H9 (cell line): ENCODE data around the gene CYP2C9. TPM values are rescaled to one million over a fixed set of nuclear protein-coding genes. Genes with fewer than 3 reads are reported as not detected.
"Not testable (repeated sequence)": the region's sequence is repeated elsewhere in the genome, so short reads cannot be mapped to it uniquely, and the experiment has no call there.

Experiments
- DNase-seq: peaks from one replicate; pipeline ENCODE4 v3.0.0-alpha.2; 2017
- H2AFZ ChIP-seq: one replicate; pipeline ENCODE4 v1.6.1; 2013; ENCODE audit warnings: mild to moderate bottlenecking, low read length, control low read depth, moderate library complexity
- H2AK5ac ChIP-seq: 2 replicates; pipeline ENCODE4 v1.6.1; 2013; ENCODE audit warnings: low read length, control low read depth, mixed read lengths; ENCODE audit not compliant: insufficient read length
- H2BK120ac ChIP-seq: one replicate; pipeline ENCODE4 v1.6.1; 2013; ENCODE audit warnings: low read depth, mild to moderate bottlenecking, low read length, control low read depth, inconsistent platforms; ENCODE audit not compliant: poor library complexity, severe bottlenecking
- H2BK12ac ChIP-seq: 2 replicates; pipeline ENCODE4 v1.6.1; 2013; ENCODE audit warnings: low read length, control low read depth, mixed read lengths, low read depth; ENCODE audit not compliant: insufficient read length
- H2BK15ac ChIP-seq: 2 replicates; pipeline ENCODE4 v1.6.1; 2013; ENCODE audit warnings: low read depth, low read length, control low read depth
- H2BK20ac ChIP-seq: one replicate; pipeline ENCODE4 v1.6.1; 2013; ENCODE audit warnings: low read depth, mild to moderate bottlenecking, low read length, control low read depth, inconsistent platforms; ENCODE audit not compliant: poor library complexity, severe bottlenecking
- H2BK5ac ChIP-seq: 2 replicates; pipeline ENCODE4 v1.6.1; 2013; ENCODE audit warnings: low read length, control low read depth, mixed read lengths; ENCODE audit not compliant: insufficient read length
- H3K14ac ChIP-seq: 2 replicates; pipeline ENCODE4 v1.6.1; 2013; ENCODE audit warnings: low read length, control low read depth; ENCODE audit not compliant: insufficient read depth
- H3K18ac ChIP-seq: 2 replicates; pipeline ENCODE4 v1.6.1; 2013; ENCODE audit warnings: low read depth, mild to moderate bottlenecking, mixed read lengths, low read length, control low read depth; ENCODE audit not compliant: insufficient read length
- H3K23ac ChIP-seq: 2 replicates; pipeline ENCODE4 v1.6.1; 2013; ENCODE audit warnings: low read length, control low read depth, mixed read lengths, low read depth; ENCODE audit not compliant: insufficient read length
- H3K23me2 ChIP-seq: 2 replicates; pipeline ENCODE4 v1.6.1; 2013; ENCODE audit warnings: low read depth, mild to moderate bottlenecking, mixed read lengths, low read length, control low read depth; ENCODE audit not compliant: insufficient read length, poor library complexity, severe bottlenecking
- H3K27ac ChIP-seq: 2 replicates; pipeline ENCODE4 v1.5.1; 2013; ENCODE audit warnings: low read length, control low read depth, mixed read lengths, low read depth; ENCODE audit not compliant: insufficient read length
- H3K27me3 ChIP-seq: 2 replicates; pipeline ENCODE4 v1.6.1; 2013; ENCODE audit warnings: low read length, control low read depth, inconsistent platforms; ENCODE audit not compliant: insufficient read depth
- H3K4ac ChIP-seq: 2 replicates; pipeline ENCODE4 v1.6.1; 2013; ENCODE audit warnings: low read depth, mild to moderate bottlenecking, control low read depth, inconsistent platforms, low read length, moderate library complexity
- H3K4me1 ChIP-seq: 2 replicates; pipeline ENCODE4 v1.6.1; 2013; ENCODE audit warnings: low read length, control low read depth, inconsistent platforms; ENCODE audit not compliant: insufficient read depth
- H3K4me2 ChIP-seq: 2 replicates; pipeline ENCODE4 v1.6.1; 2013; ENCODE audit warnings: low read length, control low read depth, mixed read lengths; ENCODE audit not compliant: insufficient read length, insufficient read depth
- H3K56ac ChIP-seq: 2 replicates; pipeline ENCODE4 v1.6.1; 2013; ENCODE audit warnings: low read depth, mild to moderate bottlenecking, mixed read lengths, low read length, control low read depth; ENCODE audit not compliant: insufficient read length
- H3K79me1 ChIP-seq: 2 replicates; pipeline ENCODE4 v1.6.1; 2013; ENCODE audit warnings: low read depth, mild to moderate bottlenecking, moderate library complexity, low read length, control low read depth, inconsistent platforms; ENCODE audit not compliant: insufficient read depth, poor library complexity, severe bottlenecking
- H3K79me2 ChIP-seq: 2 replicates; pipeline ENCODE4 v1.6.1; 2013; ENCODE audit warnings: low read length, control low read depth, inconsistent platforms; ENCODE audit not compliant: insufficient read depth
- H3K9ac ChIP-seq: 2 replicates; pipeline ENCODE4 v1.6.1; 2013; ENCODE audit warnings: low read length, control low read depth, mixed read lengths; ENCODE audit not compliant: insufficient read length; ENCODE audit errors: extremely low read depth
- H3K9me3 ChIP-seq: one replicate; pipeline ENCODE4 v1.6.1; 2013; ENCODE audit warnings: low read depth, low read length, inconsistent platforms; ENCODE audit not compliant: control insufficient read depth
- H3T11ph ChIP-seq: one replicate; pipeline ENCODE4 v1.6.1; 2013; ENCODE audit warnings: mild to moderate bottlenecking, low read length, control low read depth, inconsistent platforms
- H4K20me1 ChIP-seq: one replicate; pipeline ENCODE4 v1.6.1; 2013; ENCODE audit not compliant: control insufficient read depth, insufficient read length, insufficient read depth
- H4K5ac ChIP-seq: 2 replicates; pipeline ENCODE4 v1.6.1; 2013; ENCODE audit warnings: low read depth, mild to moderate bottlenecking, mixed read lengths, low read length, control low read depth; ENCODE audit not compliant: insufficient read length
- H4K8ac ChIP-seq: replicated peaks from 2 replicates; pipeline ENCODE4 v1.6.1; 2013; ENCODE audit warnings: low read length, control low read depth, mixed read lengths, low read depth; ENCODE audit not compliant: insufficient read length
- H4K91ac ChIP-seq: 2 replicates; pipeline ENCODE4 v1.6.1; 2013; ENCODE audit warnings: low read depth, mild to moderate bottlenecking, moderate library complexity, mixed read lengths, low read length, control low read depth; ENCODE audit not compliant: insufficient read length
- H3K27ac Mint-ChIP-seq, 3 experiments: 2 replicates in 2 of 3; 3 replicates in 1 of 3; pipeline ENCODE4 v1.8.0; 2020 to 2021; ENCODE audit warnings: mixed read lengths in 3 of 3, mild to moderate bottlenecking in 1 of 3, moderate library complexity in 1 of 3
- H3K27me3 Mint-ChIP-seq: 2 replicates; pipeline ENCODE4 v1.8.0; 2021; ENCODE audit warnings: low read depth, mild to moderate bottlenecking, moderate library complexity, mixed read lengths
- H3K36me3 Mint-ChIP-seq, 3 experiments: 2 replicates in 2 of 3; 3 replicates in 1 of 3; pipeline ENCODE4 v1.8.0; 2020 to 2021; ENCODE audit warnings: low read depth in 3 of 3, mixed read lengths in 3 of 3; ENCODE audit not compliant: insufficient read depth in 1 of 3
- H3K4me1 Mint-ChIP-seq, 2 experiments: 2 replicates each; pipeline ENCODE4 v1.8.0; 2020; ENCODE audit warnings: mixed read lengths in 2 of 2
- H3K4me3 Mint-ChIP-seq, 2 experiments: 2 replicates in 1 of 2; 3 replicates in 1 of 2; pipeline ENCODE4 v1.8.0; 2020 to 2021; ENCODE audit warnings: mild to moderate bottlenecking in 2 of 2, mixed read lengths in 2 of 2, moderate library complexity in 1 of 2
- H3K9me3 Mint-ChIP-seq, 2 experiments: 2 replicates in 1 of 2; 3 replicates in 1 of 2; pipeline ENCODE4 v1.8.0; 2020; ENCODE audit warnings: mild to moderate bottlenecking in 2 of 2, mixed read lengths in 2 of 2, moderate library complexity in 1 of 2
- WGBS: extraction: QIAGEN DNeasy Blood & Tissue Kit; methylation state at CpG from one replicate; pipeline ENCODE4 v1.1.7; 2013; ENCODE audit warnings: missing lambda C conversion rate, low lambda C conversion rate, mixed read lengths; ENCODE audit not compliant: insufficient read length; ENCODE audit errors: extremely low coverage; 5-methylcytosine and 5-hydroxymethylcytosine counted together
- total RNA-seq: library from RNA; stranded (reverse); gene quantifications from 2 replicates; pipeline ENCODE4 v1.2.1, GENCODE V29; 2021
- TF ChIP-seq, protein P1 (sequence below): fragments of 200-600 bp; sonication (generic); conservative IDR thresholded peaks from 3 replicates; pipeline ENCODE4 v1.8.0; 2021; ENCODE audit warnings: antibody characterized with exemption, mild to moderate bottlenecking

The CYP2C9 gene
- total RNA-seq, 1 experiment from 2014 or later: not detected

DNA sequence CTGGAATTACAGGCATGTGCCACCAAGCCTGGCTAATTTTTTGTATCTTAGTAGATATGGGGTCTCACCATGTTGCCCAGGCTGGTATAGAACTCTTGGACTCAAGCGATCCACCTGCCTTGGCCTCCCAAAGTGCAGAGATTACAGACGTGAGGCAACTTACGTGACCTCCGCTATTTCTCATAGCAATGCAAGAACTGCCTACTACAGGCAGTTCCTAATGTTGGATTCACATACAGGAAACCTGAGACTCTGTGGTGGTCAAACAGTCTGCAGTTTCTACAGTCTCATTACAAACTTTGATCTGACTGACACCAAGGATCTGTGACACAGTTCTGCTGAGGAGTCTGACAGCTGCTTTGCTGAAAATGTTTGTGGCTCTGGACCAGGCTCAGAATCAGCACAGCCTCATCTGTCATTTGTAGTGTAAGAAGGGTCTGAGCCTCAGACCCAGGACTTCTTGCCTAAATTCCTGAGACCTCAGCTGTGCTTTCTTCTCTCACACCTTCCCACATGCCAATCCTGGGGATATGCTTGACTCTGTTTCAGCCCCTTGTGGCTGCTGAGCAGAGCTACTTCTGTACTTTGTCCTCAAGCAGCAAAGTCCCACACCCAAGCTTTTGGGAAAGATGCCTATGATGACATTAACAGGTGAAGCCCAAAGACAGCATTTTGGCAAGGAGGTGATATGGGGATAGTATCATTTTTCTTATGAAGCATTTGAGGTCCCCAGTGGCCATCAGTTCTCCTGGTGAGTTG lies 48.0 kb upstream of the CYP2C9 start:
- H2BK5ac ChIP-seq: no peak overlapping the region
- no peak overlapping the region for H3K9ac ChIP-seq
- Mint-ChIP-seq H3K9me3 (peaks cover 15 to 40% of the 10 kb centered on the region in 2 experiments), H3K27ac (no peak overlapping the region), H3K27me3 (peaks cover 4% of the 10 kb centered on the region), H3K36me3 (peaks cover 0 to 4% (median 0%) of the 10 kb centered on the region in 3 experiments; a peak in 3 of 7 replicates), H3K4me1 (no peaks in the 10 kb centered on the region), H3K4me3 (no peak overlapping the region)
- TF ChIP-seq, protein P1, sequence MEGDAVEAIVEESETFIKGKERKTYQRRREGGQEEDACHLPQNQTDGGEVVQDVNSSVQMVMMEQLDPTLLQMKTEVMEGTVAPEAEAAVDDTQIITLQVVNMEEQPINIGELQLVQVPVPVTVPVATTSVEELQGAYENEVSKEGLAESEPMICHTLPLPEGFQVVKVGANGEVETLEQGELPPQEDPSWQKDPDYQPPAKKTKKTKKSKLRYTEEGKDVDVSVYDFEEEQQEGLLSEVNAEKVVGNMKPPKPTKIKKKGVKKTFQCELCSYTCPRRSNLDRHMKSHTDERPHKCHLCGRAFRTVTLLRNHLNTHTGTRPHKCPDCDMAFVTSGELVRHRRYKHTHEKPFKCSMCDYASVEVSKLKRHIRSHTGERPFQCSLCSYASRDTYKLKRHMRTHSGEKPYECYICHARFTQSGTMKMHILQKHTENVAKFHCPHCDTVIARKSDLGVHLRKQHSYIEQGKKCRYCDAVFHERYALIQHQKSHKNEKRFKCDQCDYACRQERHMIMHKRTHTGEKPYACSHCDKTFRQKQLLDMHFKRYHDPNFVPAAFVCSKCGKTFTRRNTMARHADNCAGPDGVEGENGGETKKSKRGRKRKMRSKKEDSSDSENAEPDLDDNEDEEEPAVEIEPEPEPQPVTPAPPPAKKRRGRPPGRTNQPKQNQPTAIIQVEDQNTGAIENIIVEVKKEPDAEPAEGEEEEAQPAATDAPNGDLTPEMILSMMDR: peak; percentile 23; the same call in 1 of the 3 replicates
- peak; percentile 29 for DNase-seq
- no peak overlapping the region for H3K23ac ChIP-seq
- H3K9me3 ChIP-seq: no peaks in the 10 kb centered on the region
- no peak overlapping the region for H4K8ac ChIP-seq
- H4K20me1 ChIP-seq: no peaks in the 10 kb centered on the region
- H3K23me2 ChIP-seq: no peaks in the 10 kb centered on the region
- H3K4me2 ChIP-seq: no peak overlapping the region
- H4K5ac ChIP-seq: no peak overlapping the region
- H2BK12ac ChIP-seq: no peak overlapping the region
- no peak overlapping the region for H3K14ac ChIP-seq
- H3K27ac ChIP-seq: no peak overlapping the region
- no peak overlapping the region for H2BK120ac ChIP-seq
- H2AFZ ChIP-seq: no peak overlapping the region
- H3T11ph ChIP-seq: no peak overlapping the region
- H3K27me3 ChIP-seq: no peaks in the 10 kb centered on the region
- no peak overlapping the region for H3K56ac ChIP-seq
- H3K79me2 ChIP-seq: no peaks in the 10 kb centered on the region
- no CpG with 5 or more reads among the region's 4 CpGs for WGBS
- no peak overlapping the region for H2AK5ac ChIP-seq
- no peaks in the 10 kb centered on the region for H3K4me1 ChIP-seq
- no peak overlapping the region for H4K91ac ChIP-seq
- no peak overlapping the region for H3K18ac ChIP-seq
- H3K4ac ChIP-seq: no peak overlapping the region
- H2BK20ac ChIP-seq: no peak overlapping the region
- H2BK15ac ChIP-seq: no peak overlapping the region
- H3K79me1 ChIP-seq: no peaks in the 10 kb centered on the region

DNA sequence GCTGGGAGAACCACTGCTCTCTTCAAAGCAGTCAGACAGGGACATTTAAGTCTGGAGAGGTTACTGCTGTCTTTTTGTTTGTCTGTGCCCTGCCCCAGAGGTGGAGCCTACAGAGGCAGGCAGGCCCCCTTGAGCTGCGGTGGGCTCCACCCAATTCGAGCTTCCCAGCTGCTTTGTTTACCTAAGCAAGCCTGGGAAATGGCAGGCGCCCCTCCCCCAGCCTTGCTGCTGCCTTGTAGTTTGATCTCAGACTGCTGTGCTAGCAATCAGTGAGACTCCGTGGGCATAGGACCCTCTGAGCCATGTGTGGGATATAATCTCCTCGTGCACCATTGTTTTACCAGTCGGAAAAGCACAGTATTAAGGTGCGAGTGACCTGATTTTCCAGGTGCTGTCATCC lies 40.0 kb upstream of the CYP2C9 start:
- not testable (repeated sequence) for H2BK15ac ChIP-seq, H2BK120ac ChIP-seq, H3K4me3 Mint-ChIP-seq, DNase-seq, H3K56ac ChIP-seq, H3K4me2 ChIP-seq, H3K79me2 ChIP-seq, H3K27me3 ChIP-seq, H3K27ac ChIP-seq, H3K23me2 ChIP-seq, H3K4me1 ChIP-seq, H4K8ac ChIP-seq, H4K20me1 ChIP-seq, H3K4me1 Mint-ChIP-seq, H3K4ac ChIP-seq, H3K9ac ChIP-seq, H3T11ph ChIP-seq, H4K5ac ChIP-seq, H3K14ac ChIP-seq, H2AFZ ChIP-seq, H2BK5ac ChIP-seq, H2BK20ac ChIP-seq, H2BK12ac ChIP-seq, H4K91ac ChIP-seq, H3K23ac ChIP-seq, H3K9me3 ChIP-seq, H3K27ac Mint-ChIP-seq, H2AK5ac ChIP-seq, H3K79me1 ChIP-seq, H3K27me3 Mint-ChIP-seq, H3K18ac ChIP-seq
- H3K9me3 Mint-ChIP-seq: peaks cover 48 to 70% of the 10 kb centered on the region in 2 experiments
- WGBS: no CpG with 5 or more reads among the region's 7 CpGs
- H3K36me3 Mint-ChIP-seq: peaks cover 0 to 13% (median 4%) of the 10 kb centered on the region in 3 experiments; a peak in 4 of 7 replicates
